ENCODE data around the gene SLC13A5. TPM values are rescaled to one million over a fixed set of nuclear protein-coding genes. Genes with fewer than 3 reads are reported as not detected.

SLC13A5 gene
- total RNA-seq, 1 donor from 2014 or later: 0.21 TPM

GRCh38 chr17:6637458-6637840 is 75.7 kb downstream of the SLC13A5 start:
- Histone ChIP-seq H3K4me3 (no peak overlapping the region), H3K36me3 (peaks cover 4 to 21% of the 10 kb centered on the region in 2 donors), H3K9me3 (no peaks in the 10 kb centered on the region), H3K27me3 (no peaks in the 10 kb centered on the region), H3K27ac (no peak overlapping the region), H3K4me1 (peaks cover 7 to 17% of the 10 kb centered on the region in 2 donors)
- no peak for DNase-seq (ENCODE audit: low spot score in 2 of 2)
- intact Hi-C loops (cut with DNase I): no loop called here
- no peak for TF ChIP-seq CTCF (IDR thresholded peaks at IDR 0.05)

- no peak for DNase-seq (ENCODE audit: low spot score in 2 of 2)
- TF ChIP-seq CTCF (IDR thresholded peaks at IDR 0.05): no peak
- no peaks in the 10 kb centered on the region for H3K9me3 ChIP-seq
- H3K36me3 ChIP-seq: peaks cover 4 to 26% of the 10 kb centered on the region in 2 donors
- intact Hi-C loops (cut with DNase I): no loop called here
- H3K27ac ChIP-seq: no peak overlapping the region
- H3K4me1 ChIP-seq: peaks cover 7 to 17% of the 10 kb centered on the region in 2 donors
- H3K27me3 ChIP-seq: no peaks in the 10 kb centered on the region
- no peak overlapping the region for H3K4me3 ChIP-seq
Observed at GRCh38 chr17:6636616-6637457, 76.3 kb downstream of the SLC13A5 start.

- H3K4me3 ChIP-seq: no peak overlapping the region
- no peak overlapping the region for H3K27ac ChIP-seq
- no peaks in the 10 kb centered on the region for H3K9me3 ChIP-seq
- TF ChIP-seq CTCF (IDR thresholded peaks at IDR 0.05): no peak
- peaks cover 11 to 26% of the 10 kb centered on the region in 2 donors for H3K36me3 ChIP-seq
- DNase-seq (ENCODE audit: low spot score in 2 of 2): no peak
- intact Hi-C loops (cut with DNase I): no loop called here
- H3K27me3 ChIP-seq: no peaks in the 10 kb centered on the region
- H3K4me1 ChIP-seq: peaks cover 7 to 12% of the 10 kb centered on the region in 2 donors
Observed at GRCh38 chr17:6636105-6636504, 77.1 kb downstream of the SLC13A5 start.

Other genes with a start within 250 kb of the SLC13A5 start
- gene PITPNM3, start 156.8 kb downstream of the SLC13A5 start, total RNA-seq: 10.4 TPM
- 2.9 TPM for gene KIAA0753, start 72.7 kb downstream of the SLC13A5 start, total RNA-seq
- gene TXNDC17, start 72.3 kb downstream of the SLC13A5 start, total RNA-seq: 0.96 TPM
- gene MED31, start 61.8 kb downstream of the SLC13A5 start, total RNA-seq: not detected
- 4.3 TPM for gene C17orf100, start 61.6 kb downstream of the SLC13A5 start, total RNA-seq
- 39.8 TPM for gene XAF1, start 42.7 kb upstream of the SLC13A5 start, total RNA-seq
- not detected for gene FBXO39, start 62.8 kb upstream of the SLC13A5 start, total RNA-seq
- not detected for gene TEKT1, start 118.4 kb upstream of the SLC13A5 start, total RNA-seq